Vagina (tissue), 2 donors: Measurements from ENCODE around the gene PFAS. TPM values are rescaled to one million over a fixed set of nuclear protein-coding genes. Genes with fewer than 3 reads are reported as not detected.

Experiments used
- DNase-seq, 2 donors: peaks; one replicate each; pipeline ENCODE4 v3.0.0-alpha.2; 2017; ENCODE audit errors: extremely low spot score in 2 of 2
- H3K27ac ChIP-seq: fragments of 200-600 bp; sonication (generic); one replicate; pipeline ENCODE4 v1.5.1; 2019
- H3K27me3 ChIP-seq: fragments of 200-600 bp; sonication (generic); one replicate; pipeline ENCODE4 v1.5.1; 2019
- H3K36me3 ChIP-seq, 2 donors: fragments of 200-600 bp; sonication (generic); one replicate each; pipeline ENCODE4 v1.5.1; 2017 to 2019
- H3K4me1 ChIP-seq: fragments of 200-600 bp; sonication (generic); one replicate; pipeline ENCODE4 v1.5.1; 2019
- H3K4me3 ChIP-seq, 2 donors: fragments of 200-600 bp; sonication (generic); 1 replicate in 1 of 2; 2 replicates in 1 of 2; pipeline ENCODE4 v1.5.1; 2016 to 2019
- H3K9me3 ChIP-seq: fragments of 200-600 bp; sonication (generic); one replicate; pipeline ENCODE4 v1.5.1; 2019
- CTCF ChIP-seq, 3 experiments: fragments of 450-650 bp in 2 of 3; fragments of 200-600 bp in 1 of 3; sonication (generic) in 1 of 3; IDR thresholded peaks; one replicate each; pipeline ENCODE4 v1.5.1; 2017 to 2019; ENCODE audit warnings: antibody characterized with exemption in 3 of 3, mild to moderate bottlenecking in 2 of 3, moderate library complexity in 2 of 3
- POLR2A ChIP-seq, 2 donors: fragments of 450-650 bp; IDR thresholded peaks; one replicate each; pipeline ENCODE4 v1.6.1; 2017; ENCODE audit warnings: antibody characterized with exemption in 2 of 2, mild to moderate bottlenecking in 2 of 2, moderate library complexity in 2 of 2
- POLR2AphosphoS5 ChIP-seq, 2 donors: sonication (generic); formaldehyde crosslinking; IDR thresholded peaks; one replicate each; pipeline ENCODE4 v1.9.0; 2017; ENCODE audit warnings: antibody characterized with exemption in 2 of 2, mild to moderate bottlenecking in 2 of 2, low read depth in 1 of 2; ENCODE audit not compliant: insufficient read depth in 1 of 2
- intact Hi-C: fragments of 100-400 bp; cut with DNase I; formaldehyde crosslinking; loops from one replicate; pipeline ENCODE4 v1.15.1; 2023
- total RNA-seq: library from RNA; depleted of rRNA; stranded (reverse); fragments of >200 nt; gene quantifications from one replicate; pipeline ENCODE4 v1.2.3, GENCODE V29; 2016

Gene PFAS
- total RNA-seq, 1 donor from 2014 or later = 36.3 TPM

GRCh38 chr17:8256291-8256690 is 7.2 kb downstream of the PFAS start:
- no peak overlapping the region for H3K4me3 ChIP-seq
- no peaks in the 10 kb centered on the region for H3K4me1 ChIP-seq
- TF ChIP-seq POLR2AphosphoS5 (IDR thresholded peaks at IDR 0.05; ENCODE audit: insufficient read depth in 1 of 2, low read depth in 1 of 2) (no peak), CTCF (IDR thresholded peaks at IDR 0.05) (no peak), POLR2A (IDR thresholded peaks at IDR 0.05) (no peak)
- H3K27ac ChIP-seq = no peak overlapping the region
- intact Hi-C loops = no loop called here
- no peaks in the 10 kb centered on the region for H3K9me3 ChIP-seq
- peaks cover 0 to 47% of the 10 kb centered on the region in 2 donors for H3K36me3 ChIP-seq
- no peaks in the 10 kb centered on the region for H3K27me3 ChIP-seq
- no peak for DNase-seq

GRCh38 chr17:8256691-8257090 is 7.6 kb downstream of the PFAS start:
- Histone ChIP-seq H3K4me3 (no peak overlapping the region), H3K9me3 (no peaks in the 10 kb centered on the region), H3K4me1 (no peaks in the 10 kb centered on the region), H3K27me3 (no peaks in the 10 kb centered on the region), H3K36me3 (peaks cover 0 to 47% of the 10 kb centered on the region in 2 donors), H3K27ac (no peak overlapping the region)
- DNase-seq = no peak
- no peak for TF ChIP-seq POLR2A (IDR thresholded peaks at IDR 0.05)
- TF ChIP-seq CTCF (IDR thresholded peaks at IDR 0.05) = no peak
- TF ChIP-seq POLR2AphosphoS5 (IDR thresholded peaks at IDR 0.05; ENCODE audit: insufficient read depth in 1 of 2, low read depth in 1 of 2) = no peak
- intact Hi-C loops = no loop called here

- no peak for DNase-seq
- H3K36me3 ChIP-seq = peaks cover 0 to 53% of the 10 kb centered on the region in 2 donors
- H3K4me1 ChIP-seq = no peaks in the 10 kb centered on the region
- H3K9me3 ChIP-seq = no peaks in the 10 kb centered on the region
- intact Hi-C loops = no loop called here
- no peak overlapping the region for H3K27ac ChIP-seq
- H3K27me3 ChIP-seq = no peaks in the 10 kb centered on the region
- no peak overlapping the region for H3K4me3 ChIP-seq
- TF ChIP-seq POLR2A (IDR thresholded peaks at IDR 0.05) (no peak), POLR2AphosphoS5 (IDR thresholded peaks at IDR 0.05; ENCODE audit: insufficient read depth in 1 of 2, low read depth in 1 of 2) (no peak), CTCF (IDR thresholded peaks at IDR 0.05) (no peak)
Observed at GRCh38 chr17:8257801-8258200, 8.7 kb downstream of the PFAS start.

GRCh38 chr17:8264320-8264719 is 15.2 kb downstream of the PFAS start:
- no peak for TF ChIP-seq POLR2AphosphoS5 (IDR thresholded peaks at IDR 0.05; ENCODE audit: insufficient read depth in 1 of 2, low read depth in 1 of 2)
- no peak for TF ChIP-seq CTCF (IDR thresholded peaks at IDR 0.05)
- no peak for TF ChIP-seq POLR2A (IDR thresholded peaks at IDR 0.05)
- no peak overlapping the region for H3K4me3 ChIP-seq
- no peaks in the 10 kb centered on the region for H3K27me3 ChIP-seq
- H3K4me1 ChIP-seq = no peaks in the 10 kb centered on the region
- intact Hi-C loops = no loop called here
- DNase-seq = no peak
- H3K27ac ChIP-seq = no peak overlapping the region
- peaks cover 0 to 64% of the 10 kb centered on the region in 2 donors for H3K36me3 ChIP-seq
- no peaks in the 10 kb centered on the region for H3K9me3 ChIP-seq

- TF ChIP-seq POLR2A (IDR thresholded peaks at IDR 0.05) (no peak), POLR2AphosphoS5 (IDR thresholded peaks at IDR 0.05; ENCODE audit: insufficient read depth in 1 of 2, low read depth in 1 of 2) (no peak), CTCF (IDR thresholded peaks at IDR 0.05) (no peak)
- Histone ChIP-seq H3K9me3 (no peaks in the 10 kb centered on the region), H3K27ac (no peak overlapping the region), H3K4me3 (no peak overlapping the region), H3K4me1 (no peaks in the 10 kb centered on the region), H3K27me3 (no peaks in the 10 kb centered on the region), H3K36me3 (peaks cover 0 to 61% of the 10 kb centered on the region in 2 donors)
- no peak for DNase-seq
- intact Hi-C loops = no loop called here
Observed at GRCh38 chr17:8264836-8265542, 15.9 kb downstream of the PFAS start.
